ENCODE data around the gene GALR1.

The GALR1 gene

DNA sequence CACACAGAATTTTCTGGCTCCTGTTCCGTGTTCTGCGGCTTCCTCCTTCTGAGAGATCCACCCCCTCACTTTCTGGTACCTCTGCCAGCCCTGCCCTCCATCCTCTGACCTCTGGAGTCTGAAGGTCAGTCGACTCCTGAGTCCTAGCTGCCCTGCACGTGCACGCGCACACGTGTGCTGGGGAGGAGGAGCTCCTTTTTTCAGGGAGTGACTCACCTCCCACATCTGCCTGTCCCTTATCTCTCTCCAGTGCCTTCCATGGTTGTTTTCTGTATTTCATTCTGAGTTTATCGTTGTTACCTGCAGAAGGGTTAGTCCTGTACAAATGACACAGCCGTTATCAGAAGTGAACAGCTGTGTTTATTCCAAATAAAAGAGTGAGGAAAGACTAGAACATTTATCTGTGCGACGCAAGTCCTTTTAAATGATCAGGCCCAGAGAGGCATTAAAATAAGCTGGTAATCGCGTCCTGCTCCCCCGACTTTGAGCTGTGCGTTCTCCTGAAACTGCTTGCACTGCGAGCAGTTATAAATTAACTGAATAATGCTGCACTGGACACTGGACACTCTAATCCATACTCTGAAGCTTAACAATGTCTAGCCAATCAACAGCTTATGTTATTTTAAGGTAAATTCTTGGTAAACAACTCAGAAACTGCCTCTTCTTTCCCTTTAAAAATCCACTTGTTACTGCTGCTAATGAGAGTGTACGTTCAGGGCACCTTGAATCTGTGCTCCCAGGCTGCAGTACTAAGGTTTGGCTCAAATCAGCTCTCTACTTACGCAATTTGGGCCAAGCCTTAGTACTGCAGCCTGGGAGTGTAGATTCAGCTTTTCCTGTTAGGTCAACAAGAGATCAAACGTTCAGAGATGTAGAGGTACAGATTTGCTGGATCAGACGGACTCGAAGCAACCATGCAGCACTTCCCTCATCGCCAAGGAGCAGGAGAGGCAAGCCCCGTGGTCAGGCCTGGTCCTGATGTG, 72.5 kb downstream of the GALR1 start:
- DNase-seq (ENCODE audit: low spot score): no peak

DNA sequence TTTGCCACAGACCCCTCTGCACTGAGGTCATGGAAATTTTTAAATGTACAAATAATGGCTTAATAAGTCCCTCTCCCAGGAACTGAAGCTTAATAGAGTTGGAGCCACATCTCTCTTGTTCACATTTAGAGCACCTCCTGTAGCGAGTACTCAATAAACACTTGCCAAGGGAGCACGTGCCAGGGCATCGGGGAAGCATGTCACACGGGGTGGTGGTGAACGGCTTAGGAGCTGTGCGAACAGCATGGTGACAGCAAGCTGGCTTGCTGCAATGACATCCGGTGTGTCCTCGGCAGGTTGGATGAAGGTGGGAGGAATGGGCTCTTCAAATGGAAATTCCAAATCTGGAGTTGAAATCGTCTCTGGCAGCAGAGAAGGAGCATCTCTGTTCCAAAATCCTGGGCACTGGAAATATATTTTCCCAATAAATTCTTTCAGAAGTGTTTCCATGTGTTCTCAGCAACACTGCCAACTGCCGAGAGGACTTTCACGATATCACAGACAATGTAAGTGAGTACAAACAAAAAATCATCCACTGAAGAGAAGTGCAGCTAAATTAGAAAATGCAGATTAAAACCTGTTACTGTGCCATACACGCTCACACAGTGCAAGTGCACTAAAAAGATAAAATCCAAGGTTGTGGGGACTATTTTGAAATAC, 74.1 kb downstream of the GALR1 start:
- DNase-seq (ENCODE audit: low spot score): no peak
